Upper lobe of left lung (tissue), 6 donors: ENCODE data around the gene POLE4. TPM values are rescaled to one million over a fixed set of nuclear protein-coding genes. Genes with fewer than 3 reads are reported as not detected.

ENCODE experiments used
- ATAC-seq, 2 donors: fragments of 200-7000 bp; cut with Tn5 transposase; one replicate each; pipeline ENCODE4 v1.9.1; 2022; ENCODE audit warnings: mild to moderate bottlenecking in 2 of 2, moderate library complexity in 2 of 2; ENCODE audit not compliant: low FRiP score in 2 of 2
- DNase-seq, 2 donors: peaks; one replicate each; pipeline ENCODE4 v3.0.0-alpha.2; 2019 to 2020
- H3K27ac ChIP-seq, 4 donors: fragments of 200-600 bp; sonication (generic); one replicate each; pipeline ENCODE4 v1.5.1; 2016 to 2019
- H3K27me3 ChIP-seq, 4 donors: fragments of 200-600 bp; sonication (generic); one replicate each; pipeline ENCODE4 v1.5.1; 2017 to 2019
- H3K36me3 ChIP-seq, 4 donors: fragments of 200-600 bp; sonication (generic); one replicate each; pipeline ENCODE4 v1.5.1; 2016 to 2019
- H3K4me1 ChIP-seq, 4 donors: fragments of 200-600 bp; sonication (generic); one replicate each; pipeline ENCODE4 v1.5.1; 2018 to 2019
- H3K4me3 ChIP-seq, 4 donors: fragments of 200-600 bp; sonication (generic); one replicate each; pipeline ENCODE4 v1.5.1; 2017 to 2019; ENCODE audit warnings: mild to moderate bottlenecking in 2 of 4, moderate library complexity in 1 of 4
- H3K9me3 ChIP-seq, 4 donors: fragments of 200-600 bp; sonication (generic); one replicate each; pipeline ENCODE4 v1.5.1; 2018 to 2019
- EP300 ChIP-seq, 4 donors: sonication (generic); formaldehyde crosslinking; IDR thresholded peaks; one replicate each; pipeline ENCODE4 v1.5.1; 2017; ENCODE audit warnings: antibody characterized with exemption in 4 of 4, control low read depth in 2 of 4
- POLR2A ChIP-seq, 4 donors: fragments of 450-650 bp; IDR thresholded peaks; one replicate each; pipeline ENCODE4 v1.5.1; 2016 to 2017; ENCODE audit warnings: antibody characterized with exemption in 4 of 4, mild to moderate bottlenecking in 2 of 4
- POLR2AphosphoS5 ChIP-seq, 2 donors: sonication (generic); formaldehyde crosslinking; IDR thresholded peaks; one replicate each; pipeline ENCODE4 v1.5.1; 2017; ENCODE audit warnings: antibody characterized with exemption in 2 of 2
- WGBS, 2 donors: methylation state at CpG; one replicate each; pipeline ENCODE4 v1.1.5; 2017 to 2018; 5-methylcytosine and 5-hydroxymethylcytosine counted together
- total RNA-seq, 6 donors: library from RNA; depleted of rRNA in 4 of 6; stranded (reverse); fragments of >200 nt in 4 of 6; gene quantifications; one replicate each; pipeline versions ENCODE4 v1.1.0 to v1.2.1, GENCODE V29; 2016 to 2021
- TF ChIP-seq, protein P1 (sequence below), 6 experiments: fragments of 450-650 bp in 4 of 6; fragments of 200-600 bp in 2 of 6; sonication (generic) in 2 of 6; IDR thresholded peaks; one replicate each; pipeline ENCODE4 v1.5.1; 2016 to 2019; ENCODE audit warnings: antibody characterized with exemption in 6 of 6
- donor health status: DM: no; HTN: no; CAD: no; lungs with moderate emphysema.
- donor health status: DM: no; HTN: yes; CAD: no; lungs with severe emphysema.

POLE4 gene
- total RNA-seq, 6 donors from 2014 or later: 26.6 to 79.3 (median 34.0) TPM

- H3K9me3 ChIP-seq: no peaks in the 10 kb centered on the region
- no peak for ATAC-seq
- no peak for TF ChIP-seq POLR2A (IDR thresholded peaks at IDR 0.05)
- TF ChIP-seq POLR2AphosphoS5 (IDR thresholded peaks at IDR 0.05): no peak
- TF ChIP-seq, protein P1, sequence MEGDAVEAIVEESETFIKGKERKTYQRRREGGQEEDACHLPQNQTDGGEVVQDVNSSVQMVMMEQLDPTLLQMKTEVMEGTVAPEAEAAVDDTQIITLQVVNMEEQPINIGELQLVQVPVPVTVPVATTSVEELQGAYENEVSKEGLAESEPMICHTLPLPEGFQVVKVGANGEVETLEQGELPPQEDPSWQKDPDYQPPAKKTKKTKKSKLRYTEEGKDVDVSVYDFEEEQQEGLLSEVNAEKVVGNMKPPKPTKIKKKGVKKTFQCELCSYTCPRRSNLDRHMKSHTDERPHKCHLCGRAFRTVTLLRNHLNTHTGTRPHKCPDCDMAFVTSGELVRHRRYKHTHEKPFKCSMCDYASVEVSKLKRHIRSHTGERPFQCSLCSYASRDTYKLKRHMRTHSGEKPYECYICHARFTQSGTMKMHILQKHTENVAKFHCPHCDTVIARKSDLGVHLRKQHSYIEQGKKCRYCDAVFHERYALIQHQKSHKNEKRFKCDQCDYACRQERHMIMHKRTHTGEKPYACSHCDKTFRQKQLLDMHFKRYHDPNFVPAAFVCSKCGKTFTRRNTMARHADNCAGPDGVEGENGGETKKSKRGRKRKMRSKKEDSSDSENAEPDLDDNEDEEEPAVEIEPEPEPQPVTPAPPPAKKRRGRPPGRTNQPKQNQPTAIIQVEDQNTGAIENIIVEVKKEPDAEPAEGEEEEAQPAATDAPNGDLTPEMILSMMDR (IDR thresholded peaks at IDR 0.05): no peak
- TF ChIP-seq EP300 (IDR thresholded peaks at IDR 0.05): no peak
- no peak overlapping the region for H3K27ac ChIP-seq
- peaks cover 0 to 8% (median 2%) of the 10 kb centered on the region in 4 donors for H3K4me1 ChIP-seq
- H3K27me3 ChIP-seq: no peaks in the 10 kb centered on the region
- H3K36me3 ChIP-seq: no peaks in the 10 kb centered on the region
- no peak overlapping the region for H3K4me3 ChIP-seq
- no peak for DNase-seq
- WGBS, 2 donors: 73 to 79% methylated on average over 5 of the region's 5 CpGs
Measured at GRCh38 chr2:74927621-74928020, 30.8 kb upstream of the POLE4 start.

- 80 to 85% methylated on average over 8 of the region's 8 CpGs for WGBS, 2 donors
- H3K27me3 ChIP-seq: no peaks in the 10 kb centered on the region
- no peak overlapping the region for H3K27ac ChIP-seq
- no peaks in the 10 kb centered on the region for H3K36me3 ChIP-seq
- ATAC-seq (no peak), DNase-seq (no peak)
- H3K4me1 ChIP-seq: no peaks in the 10 kb centered on the region
- H3K4me3 ChIP-seq: no peak overlapping the region
- TF ChIP-seq POLR2AphosphoS5 (IDR thresholded peaks at IDR 0.05) (no peak), EP300 (IDR thresholded peaks at IDR 0.05) (no peak), POLR2A (IDR thresholded peaks at IDR 0.05) (no peak)
- TF ChIP-seq, protein P1 (IDR thresholded peaks at IDR 0.05): no peak
- no peaks in the 10 kb centered on the region for H3K9me3 ChIP-seq
Measured at GRCh38 chr2:74930811-74931486, 27.5 kb upstream of the POLE4 start.

GRCh38 chr2:74931940-74932339 is 26.5 kb upstream of the POLE4 start:
- no peaks in the 10 kb centered on the region for H3K9me3 ChIP-seq
- 74 to 92% methylated on average over 2 of the region's 2 CpGs for WGBS, 2 donors

GRCh38 chr2:74935975-74936391 is 22.5 kb upstream of the POLE4 start:
- no peaks in the 10 kb centered on the region for H3K27me3 ChIP-seq
- no peaks in the 10 kb centered on the region for H3K4me1 ChIP-seq
- WGBS, 2 donors: 76 to 91% methylated on average over 4 of the region's 4 CpGs
- H3K4me3 ChIP-seq: no peak overlapping the region
- H3K27ac ChIP-seq: no peak overlapping the region
- ATAC-seq (no peak), DNase-seq (no peak)
- no peak for TF ChIP-seq EP300 (IDR thresholded peaks at IDR 0.05)
- TF ChIP-seq POLR2AphosphoS5 (IDR thresholded peaks at IDR 0.05): no peak
- TF ChIP-seq, protein P1 (IDR thresholded peaks at IDR 0.05): no peak
- no peak for TF ChIP-seq POLR2A (IDR thresholded peaks at IDR 0.05)
- H3K36me3 ChIP-seq: no peaks in the 10 kb centered on the region
- H3K9me3 ChIP-seq: no peaks in the 10 kb centered on the region

More at GRCh38 chr2:74931940-74932339, 26.5 kb upstream of the POLE4 start:
- Histone ChIP-seq H3K27me3 (no peaks in the 10 kb centered on the region), H3K4me1 (no peaks in the 10 kb centered on the region), H3K4me3 (no peak overlapping the region), H3K27ac (no peak overlapping the region), H3K36me3 (no peaks in the 10 kb centered on the region)
- TF ChIP-seq POLR2AphosphoS5 (IDR thresholded peaks at IDR 0.05) (no peak), POLR2A (IDR thresholded peaks at IDR 0.05) (no peak), EP300 (IDR thresholded peaks at IDR 0.05) (no peak)
- TF ChIP-seq, protein P1 (IDR thresholded peaks at IDR 0.05): no peak
- ATAC-seq (no peak), DNase-seq (no peak)
